IMR-90 (cell line): ENCODE results near the gene SMU1. TPM values are rescaled to one million over a fixed set of nuclear protein-coding genes. Genes with fewer than 3 reads are reported as not detected.

Experiments
- ATAC-seq: fragments of 200-7000 bp; cut with Tn5 transposase; 2 replicates; pipeline ENCODE4 v1.9.1; 2020; ENCODE audit warnings: low read depth, mild to moderate bottlenecking, moderate library complexity
- BruUV-seq: library from RNA; stranded (reverse); fragments of 400-500 nt; replicated peaks from 2 replicates; lab custom pipeline; 2021; lab: Mats Ljungman, UMichigan
- CTCF ChIA-PET: fragments of 300-600 bp; formaldehyde crosslinking; extraction: SDS; loops from one replicate; lab custom pipeline; 2021; ENCODE audit warnings: antibody characterized with exemption; lab: Yijun Ruan, JAX
- POLR2A ChIA-PET: fragments of 300-600 bp; sonication (Branson Sonifier 250); formaldehyde crosslinking; loops from one replicate; lab custom pipeline; 2022; ENCODE audit warnings: antibody characterized with exemption; ENCODE audit not compliant: unreplicated experiment; lab: Charles Lee
- DNase-seq: peaks from one replicate; pipeline ENCODE4 v3.0.0; 2013
- H2AFZ ChIP-seq: replicated peaks from 2 replicates; pipeline ENCODE3; 2013; ENCODE audit warnings: low read length, mild to moderate bottlenecking; ENCODE audit not compliant: poor library complexity
- H2AK5ac ChIP-seq: 2 replicates; pipeline ENCODE4 v1.6.1; 2013; ENCODE audit warnings: low read depth, low read length, inconsistent platforms
- H2AK9ac ChIP-seq: replicated peaks from 2 replicates; pipeline ENCODE3; 2013; ENCODE audit warnings: mild to moderate bottlenecking, low read depth, low read length, moderate library complexity; ENCODE audit not compliant: poor library complexity
- H2BK120ac ChIP-seq: 2 replicates; pipeline ENCODE4 v1.6.1; 2013; ENCODE audit warnings: low read depth, low read length, inconsistent platforms
- H2BK15ac ChIP-seq: 3 replicates; pipeline ENCODE4 v1.6.1; 2013; ENCODE audit warnings: low read depth, low read length, inconsistent platforms
- H2BK20ac ChIP-seq: 2 replicates; pipeline ENCODE4 v1.6.1; 2013; ENCODE audit warnings: low read depth, mild to moderate bottlenecking, inconsistent platforms, low read length, moderate library complexity
- H2BK5ac ChIP-seq: 2 replicates; pipeline ENCODE4 v1.6.1; 2013; ENCODE audit warnings: mild to moderate bottlenecking, low read depth, low read length, inconsistent platforms; ENCODE audit not compliant: poor library complexity, severe bottlenecking
- H3K14ac ChIP-seq: replicated peaks from 2 replicates; pipeline ENCODE4 v1.6.1; 2013; ENCODE audit warnings: low read depth, low read length, inconsistent platforms
- H3K18ac ChIP-seq: 2 replicates; pipeline ENCODE4 v1.6.1; 2013; ENCODE audit warnings: low read depth, low read length, control low read depth
- H3K23ac ChIP-seq: 2 replicates; pipeline ENCODE4 v1.6.1; 2013; ENCODE audit warnings: low read depth, low read length, inconsistent platforms
- H3K27ac ChIP-seq: 2 replicates; pipeline ENCODE4 v1.5.1; 2013; ENCODE audit warnings: mild to moderate bottlenecking, control low read depth, low read length; ENCODE audit not compliant: insufficient read depth
- H3K27me3 ChIP-seq: 2 replicates; pipeline ENCODE4 v1.6.1; 2013; ENCODE audit warnings: low read length; ENCODE audit not compliant: control insufficient read depth, insufficient read depth
- H3K36me3 ChIP-seq: 2 replicates; pipeline ENCODE4 v1.6.1; 2013; ENCODE audit warnings: low read length, mixed read lengths; ENCODE audit not compliant: control insufficient read depth, insufficient read depth
- H3K4ac ChIP-seq: 2 replicates; pipeline ENCODE4 v1.6.1; 2013; ENCODE audit warnings: low read depth, low read length, inconsistent platforms
- H3K4me1 ChIP-seq: 2 replicates; pipeline ENCODE4 v1.6.1; 2013; ENCODE audit warnings: low read length, mixed read lengths; ENCODE audit not compliant: control insufficient read depth, insufficient read depth
- H3K4me2 ChIP-seq: 2 replicates; pipeline ENCODE4 v1.6.1; 2013; ENCODE audit warnings: low read depth, mild to moderate bottlenecking, control low read depth, low read length, moderate library complexity
- H3K4me3 ChIP-seq: 2 replicates; pipeline ENCODE4 v1.5.1; 2013; ENCODE audit warnings: low read depth, mild to moderate bottlenecking, control low read depth, low read length, moderate library complexity; ENCODE audit not compliant: insufficient read depth
- H3K56ac ChIP-seq: 2 replicates; pipeline ENCODE4 v1.6.1; 2013; ENCODE audit warnings: low read length, inconsistent platforms; ENCODE audit not compliant: insufficient read depth; ENCODE audit errors: extremely low read depth
- H3K79me1 ChIP-seq, 2 experiments: 2 replicates each; pipeline ENCODE4 v1.6.1; 2013; ENCODE audit warnings: low read length in 2 of 2, inconsistent platforms in 1 of 2, low read depth in 1 of 2
- H3K9ac ChIP-seq: 2 replicates; pipeline ENCODE4 v1.6.1; 2013; ENCODE audit warnings: low read depth, low read length, control low read depth
- H3K9me1 ChIP-seq: 2 replicates; pipeline ENCODE4 v1.6.1; 2013; ENCODE audit warnings: low read length, inconsistent platforms; ENCODE audit not compliant: insufficient read depth
- H3K9me3 ChIP-seq: 2 replicates; pipeline ENCODE4 v1.6.1; 2013; ENCODE audit warnings: low read length; ENCODE audit not compliant: control insufficient read depth, insufficient read depth
- H4K20me1 ChIP-seq: 2 replicates; pipeline ENCODE4 v1.6.1; 2013; ENCODE audit warnings: low read length, inconsistent platforms; ENCODE audit not compliant: insufficient read depth
- H4K5ac ChIP-seq: 2 replicates; pipeline ENCODE4 v1.6.1; 2013; ENCODE audit warnings: mild to moderate bottlenecking, low read depth, low read length, control low read depth
- H4K8ac ChIP-seq, 2 experiments: 2 replicates each; pipeline ENCODE4 v1.6.1; 2013; ENCODE audit warnings: low read depth in 2 of 2, low read length in 2 of 2, control low read depth in 1 of 2, inconsistent platforms in 1 of 2
- H4K91ac ChIP-seq: 2 replicates; pipeline ENCODE4 v1.6.1; 2013; ENCODE audit warnings: low read depth, low read length, inconsistent platforms; ENCODE audit not compliant: insufficient read depth
- BHLHE40 ChIP-seq: fragments of 150-350 bp; IDR thresholded peaks from 2 replicates; pipeline ENCODE4 v1.6.1; 2016; ENCODE audit warnings: mild to moderate bottlenecking, low read depth, low read length
- CEBPB ChIP-seq: IDR thresholded peaks from 2 replicates; pipeline ENCODE4 v1.6.1; 2012; ENCODE audit warnings: low read depth, low read length, improper control_type of control experiment
- CHD1 ChIP-seq: IDR thresholded peaks from 2 replicates; pipeline ENCODE4 v1.6.1; 2012; ENCODE audit warnings: low read depth, low read length, improper control_type of control experiment
- ELK1 ChIP-seq: fragments of 150-350 bp; IDR thresholded peaks from 2 replicates; pipeline ENCODE4 v1.6.1; 2016; ENCODE audit warnings: low read depth, mild to moderate bottlenecking, low read length, moderate library complexity, borderline replicate concordance
- FOS ChIP-seq: fragments of 150-350 bp; IDR thresholded peaks from 2 replicates; pipeline ENCODE4 v1.6.1; 2016; ENCODE audit warnings: low read depth, low read length
- MXI1 ChIP-seq: IDR thresholded peaks from 2 replicates; pipeline ENCODE4 v1.6.1; 2012; ENCODE audit warnings: low read depth, mild to moderate bottlenecking, low read length, moderate library complexity, borderline replicate concordance
- NFE2L2 ChIP-seq: fragments of 150-350 bp; IDR thresholded peaks from 2 replicates; pipeline ENCODE4 v1.6.1; 2016; ENCODE audit warnings: low read depth, mild to moderate bottlenecking, low read length
- POLR2A ChIP-seq: IDR thresholded peaks from 2 replicates; pipeline ENCODE4 v1.6.1; 2012; ENCODE audit warnings: mild to moderate bottlenecking, low read depth, low read length
- RAD21 ChIP-seq: IDR thresholded peaks from 2 replicates; pipeline ENCODE4 v1.6.1; 2012; ENCODE audit warnings: low read length, improper control_type of control experiment
- RFX5 ChIP-seq: IDR thresholded peaks from 2 replicates; pipeline ENCODE4 v1.8.0; 2012; ENCODE audit warnings: low read depth, mild to moderate bottlenecking, low read length, moderate library complexity
- SMC3 ChIP-seq: fragments of 150-350 bp; IDR thresholded peaks from 2 replicates; pipeline ENCODE4 v1.6.1; 2016; ENCODE audit warnings: low read depth, mild to moderate bottlenecking, antibody characterized with exemption, low read length, moderate library complexity
- USF2 ChIP-seq: fragments of 150-350 bp; IDR thresholded peaks from 2 replicates; pipeline ENCODE4 v1.6.1; 2017; ENCODE audit warnings: mild to moderate bottlenecking, antibody characterized with exemption, low read length, low read depth
- WGBS, 2 experiments: methylation state at CpG; one replicate each; pipeline versions ENCODE4 v1.1.5 to v1.1.7; 2013; ENCODE audit warnings: missing lambda C conversion rate in 2 of 2; ENCODE audit not compliant: insufficient read length in 1 of 2; ENCODE audit errors: extremely low coverage in 2 of 2; 5-methylcytosine and 5-hydroxymethylcytosine counted together
- dilution Hi-C: fragments of 300-500 bp; cut with HindIII; formaldehyde crosslinking; loops from one replicate; pipeline ENCODE4 v1.14.3; 2018; ENCODE audit warnings: low sequenced_read_pairs; ENCODE audit not compliant: unreplicated experiment
- in situ Hi-C: fragments of 300-500 bp; cut with MboI; formaldehyde crosslinking; loops from 3 replicates; pipeline ENCODE4 v1.14.3; 2019; ENCODE audit warnings: low sequenced_read_pairs, inconsistent platforms, mixed read lengths
- intact Hi-C: fragments of 100-400 bp; cut with micrococcal nuclease; formaldehyde crosslinking; loops from 2 replicates; pipeline ENCODE4 v1.10.0; 2022
- polyA plus RNA-seq, 3 experiments: library from polyadenylated mRNA; depleted of rRNA; stranded (reverse); fragments of >200 nt; gene quantifications; 2 replicates each; pipeline ENCODE4 v1.2.3, GENCODE V29; 2012; ENCODE audit warnings: low replicate concordance in 1 of 3
- total RNA-seq: library from RNA; depleted of rRNA; stranded (reverse); fragments of >200 nt; gene quantifications from 2 replicates; pipeline ENCODE4 v1.2.3, GENCODE V29; 2012

Gene SMU1
- total and polyA plus RNA-seq, 2 of the 4 experiments (the other 2 are of a cell fraction) = 11.1 to 36.0 TPM

- no peak overlapping the region for H3K9ac ChIP-seq
- no peak overlapping the region for H3K14ac ChIP-seq
- in situ Hi-C loops (no loop called here), intact Hi-C loops (no loop called here), dilution Hi-C loops (no loop called here)
- H4K91ac ChIP-seq = no peak overlapping the region
- H3K79me1 ChIP-seq = peaks cover 3 to 12% of the 10 kb centered on the region in 2 experiments
- H3K18ac ChIP-seq = no peak overlapping the region
- no peaks in the 10 kb centered on the region for H3K27me3 ChIP-seq
- H3K36me3 ChIP-seq = peaks cover 4% of the 10 kb centered on the region; the same call in 1 of the 2 replicates
- no peak overlapping the region for H3K4me3 ChIP-seq
- no peaks in the 10 kb centered on the region for H4K20me1 ChIP-seq
- no peak overlapping the region for H3K4ac ChIP-seq
- no peak overlapping the region for H3K23ac ChIP-seq
- H3K9me3 ChIP-seq = no peaks in the 10 kb centered on the region
- no peak overlapping the region for H2AK9ac ChIP-seq
- H3K56ac ChIP-seq = no peak overlapping the region
- H2BK120ac ChIP-seq = no peak overlapping the region
- CTCF ChIA-PET = no interaction called here
- no peak overlapping the region for H4K5ac ChIP-seq
- H3K27ac ChIP-seq = no peak overlapping the region
- peaks cover 3% of the 10 kb centered on the region; the same call in 1 of the 2 replicates for H3K9me1 ChIP-seq
- no peak for ATAC-seq
- POLR2A ChIA-PET = no interaction called here
- no peak overlapping the region for H4K8ac ChIP-seq
- no CpG with 5 or more reads among the region's 3 CpGs for WGBS, 2 experiments
- H2BK15ac ChIP-seq = no peak overlapping the region
- no TSS peak for BruUV-seq
- H3K4me2 ChIP-seq = no peak overlapping the region
- no peak overlapping the region for H2AK5ac ChIP-seq
- H2BK20ac ChIP-seq = no peak overlapping the region
- DNase-seq = no peak
- TF ChIP-seq CHD1 (no peak), FOS (no peak), CEBPB (no peak), MXI1 (no peak), POLR2A (no peak), NFE2L2 (no peak), RAD21 (no peak), SMC3 (no peak), ELK1 (no peak), RFX5 (no peak), USF2 (no peak), BHLHE40 (no peak)
- H2BK5ac ChIP-seq = no peak overlapping the region
- H3K4me1 ChIP-seq = no peaks in the 10 kb centered on the region
- H2AFZ ChIP-seq = no peak overlapping the region
These were observed 64.0 kb downstream of the SMU1 start for GRCh38 chr9:33012328-33013069.
